ENCODE results near the gene KLF3. TPM values are rescaled to one million over a fixed set of nuclear protein-coding genes. Genes with fewer than 3 reads are reported as not detected.
A peak's percentile ranks its signal among the peaks of the same experiment; 100 is the strongest.

Gene KLF3
- total and polyA plus RNA-seq, 2 of the 8 experiments (the other 6 are each of a cell fraction or from before 2014, with no cell fraction given): 8.0 to 14.9 TPM

GRCh38 chr4:38670939-38671591 lies 7.1 kb downstream of the KLF3 start:
- H4K20me1 ChIP-seq (replicated peaks in 1 of 2; ENCODE audit: control insufficient read depth in 1 of 2, insufficient read depth in 2 of 2, low read length in 2 of 2): peaks cover 0 to 9% of the 10 kb centered on the region in 2 experiments
- H3K79me2 ChIP-seq (ENCODE audit: control insufficient read depth in 1 of 2, insufficient read depth in 2 of 2, low read length in 2 of 2): peaks cover 3 to 90% of the 10 kb centered on the region in 2 experiments; a peak in 2 of 4 replicates
- H3K36me3 ChIP-seq (ENCODE audit: control insufficient read depth in 2 of 4, insufficient read depth in 4 of 4, low read length in 3 of 4): no peaks in the 10 kb centered on the region
- peaks cover 13% of the 10 kb centered on the region for H3K79me1 ChIP-seq (ENCODE audit: low read depth, low read length)
- H2AFZ ChIP-seq (ENCODE audit: low read length): no peak overlapping the region
- H2BK15ac ChIP-seq (ENCODE audit: low read length): no peak overlapping the region
- no peak overlapping the region for H3K9ac ChIP-seq (replicated peaks in 1 of 4; ENCODE audit: extremely low read depth in 1 of 4, low read depth in 3 of 4, low read length in 3 of 4)
- FAIRE-seq: no peak
- H3K4me1 ChIP-seq (replicated peaks in 1 of 4; ENCODE audit: control insufficient read depth in 3 of 4, insufficient read depth in 4 of 4, low read length in 3 of 4): peaks cover 25 to 56% (median 33%) of the 10 kb centered on the region in 4 experiments
- H3K14ac ChIP-seq (ENCODE audit: insufficient read length): no peak overlapping the region
- TF ChIP-seq NANOG (IDR thresholded peaks at IDR 0.05; ENCODE audit: insufficient read depth, low read depth, low read length, poor library complexity, severe bottlenecking): no peak
- H2AK5ac ChIP-seq (ENCODE audit: low read depth, low read length): 0 out of 2 replicates have a peak overlapping the region, but pooled peaks have one; percentile 43
- POLR2A ChIA-PET (ENCODE audit: partially characterized antibody): no interaction called here
- H4K91ac ChIP-seq (replicated peaks; ENCODE audit: insufficient read length, low read length): no peak overlapping the region
- 0 out of 2 replicates have a peak overlapping the region, but pooled peaks have one; percentile 34 for H2BK20ac ChIP-seq (ENCODE audit: low read length)
- H4K5ac ChIP-seq (ENCODE audit: insufficient read length, low read depth, low read length): no peak overlapping the region
- H3K27me3 ChIP-seq (replicated peaks in 1 of 4; ENCODE audit: control insufficient read depth in 3 of 4, extremely low read depth in 1 of 4, insufficient read depth in 3 of 4, low read length in 3 of 4): no peaks in the 10 kb centered on the region
- no peak overlapping the region for H2BK12ac ChIP-seq (ENCODE audit: low read depth, low read length)
- no peak overlapping the region; a peak in 1 of 4 replicates for H3K4me2 ChIP-seq (ENCODE audit: insufficient read depth in 1 of 2, low read depth in 2 of 2, low read length in 2 of 2)
- CTCF ChIA-PET (ENCODE audit: partially characterized antibody): interaction anchor here (1.1 to 2.7 kb wide), 3 partner anchors 9 to 351 kb away, joined by 3 to 8 read pairs (median 4); no protein-coding TSS in a partner anchor
- WGBS, 2 experiments (ENCODE audit: extremely low coverage in 1 of 2, insufficient coverage in 1 of 2, insufficient read length in 1 of 2, insufficient replicate concordance in 2 of 2, low coverage in 1 of 2, low lambda C conversion rate in 2 of 2, missing lambda C conversion rate in 1 of 2): 88% methylated on average over 10 of the region's 10 CpGs; no CpG with 5 or more reads in 1 of the 2 experiments
- no peak overlapping the region for H3K23ac ChIP-seq (ENCODE audit: insufficient read length)
- no peak overlapping the region for H3K27ac ChIP-seq (ENCODE audit: low read depth, low read length)
- no peak overlapping the region for H3K4ac ChIP-seq (replicated peaks; ENCODE audit: insufficient read length, low read depth, low read length)
- no peak overlapping the region for H3K56ac ChIP-seq (replicated peaks; ENCODE audit: insufficient read length, low read depth, low read length)
- H3K23me2 ChIP-seq (ENCODE audit: low read depth, low read length): no peaks in the 10 kb centered on the region
- no peak overlapping the region; the same call in 1 of the 2 replicates for H4K8ac ChIP-seq (ENCODE audit: extremely low read depth, insufficient read depth, low read length)
- no peak overlapping the region; the same call in 1 of the 2 replicates for H3K18ac ChIP-seq (ENCODE audit: extremely low read depth, low read length)
- H2BK120ac ChIP-seq (replicated peaks; ENCODE audit: low read depth, low read length): no peak overlapping the region
- H2BK5ac ChIP-seq (ENCODE audit: low read depth, low read length): no peak overlapping the region; the same call in 1 of the 2 replicates
- H3K9me3 ChIP-seq (ENCODE audit: insufficient read depth in 2 of 2, low read depth in 1 of 2, low read length in 1 of 2): no peaks in the 10 kb centered on the region
- DNase-seq (ENCODE audit: low read depth in 1 of 2, low spot score in 2 of 2): no peak
- H3K4me3 ChIP-seq (ENCODE audit: extremely low read depth in 1 of 4, insufficient read depth in 2 of 4, low read depth in 3 of 4, low read length in 4 of 4): no peak overlapping the region
